GM10266 (cell line): ENCODE measurements around the gene SCCPDH.
A peak's percentile ranks its signal among the peaks of the same experiment; 100 is the strongest.

ENCODE experiments used
- DNase-seq: peaks from one replicate; pipeline ENCODE4 v3.0.0; 2012; ENCODE audit errors: extremely low spot score
- TF ChIP-seq, protein P1 (sequence below): IDR thresholded peaks from 2 replicates; pipeline ENCODE4 v1.5.1; 2012; ENCODE audit warnings: mild to moderate bottlenecking, low read depth; ENCODE audit not compliant: control insufficient read depth, insufficient read depth; ENCODE audit errors: missing control alignments

SCCPDH gene

GRCh38 chr1:246772686-246773085 is 48.5 kb downstream of the SCCPDH start:
- DNase-seq, result no peak
- TF ChIP-seq, protein P1, sequence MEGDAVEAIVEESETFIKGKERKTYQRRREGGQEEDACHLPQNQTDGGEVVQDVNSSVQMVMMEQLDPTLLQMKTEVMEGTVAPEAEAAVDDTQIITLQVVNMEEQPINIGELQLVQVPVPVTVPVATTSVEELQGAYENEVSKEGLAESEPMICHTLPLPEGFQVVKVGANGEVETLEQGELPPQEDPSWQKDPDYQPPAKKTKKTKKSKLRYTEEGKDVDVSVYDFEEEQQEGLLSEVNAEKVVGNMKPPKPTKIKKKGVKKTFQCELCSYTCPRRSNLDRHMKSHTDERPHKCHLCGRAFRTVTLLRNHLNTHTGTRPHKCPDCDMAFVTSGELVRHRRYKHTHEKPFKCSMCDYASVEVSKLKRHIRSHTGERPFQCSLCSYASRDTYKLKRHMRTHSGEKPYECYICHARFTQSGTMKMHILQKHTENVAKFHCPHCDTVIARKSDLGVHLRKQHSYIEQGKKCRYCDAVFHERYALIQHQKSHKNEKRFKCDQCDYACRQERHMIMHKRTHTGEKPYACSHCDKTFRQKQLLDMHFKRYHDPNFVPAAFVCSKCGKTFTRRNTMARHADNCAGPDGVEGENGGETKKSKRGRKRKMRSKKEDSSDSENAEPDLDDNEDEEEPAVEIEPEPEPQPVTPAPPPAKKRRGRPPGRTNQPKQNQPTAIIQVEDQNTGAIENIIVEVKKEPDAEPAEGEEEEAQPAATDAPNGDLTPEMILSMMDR, result no peak

- TF ChIP-seq, protein P1, result no peak
- peak; percentile 59 for DNase-seq
These were observed 49.0 kb downstream of the SCCPDH start for GRCh38 chr1:246773213-246773641.

DNA sequence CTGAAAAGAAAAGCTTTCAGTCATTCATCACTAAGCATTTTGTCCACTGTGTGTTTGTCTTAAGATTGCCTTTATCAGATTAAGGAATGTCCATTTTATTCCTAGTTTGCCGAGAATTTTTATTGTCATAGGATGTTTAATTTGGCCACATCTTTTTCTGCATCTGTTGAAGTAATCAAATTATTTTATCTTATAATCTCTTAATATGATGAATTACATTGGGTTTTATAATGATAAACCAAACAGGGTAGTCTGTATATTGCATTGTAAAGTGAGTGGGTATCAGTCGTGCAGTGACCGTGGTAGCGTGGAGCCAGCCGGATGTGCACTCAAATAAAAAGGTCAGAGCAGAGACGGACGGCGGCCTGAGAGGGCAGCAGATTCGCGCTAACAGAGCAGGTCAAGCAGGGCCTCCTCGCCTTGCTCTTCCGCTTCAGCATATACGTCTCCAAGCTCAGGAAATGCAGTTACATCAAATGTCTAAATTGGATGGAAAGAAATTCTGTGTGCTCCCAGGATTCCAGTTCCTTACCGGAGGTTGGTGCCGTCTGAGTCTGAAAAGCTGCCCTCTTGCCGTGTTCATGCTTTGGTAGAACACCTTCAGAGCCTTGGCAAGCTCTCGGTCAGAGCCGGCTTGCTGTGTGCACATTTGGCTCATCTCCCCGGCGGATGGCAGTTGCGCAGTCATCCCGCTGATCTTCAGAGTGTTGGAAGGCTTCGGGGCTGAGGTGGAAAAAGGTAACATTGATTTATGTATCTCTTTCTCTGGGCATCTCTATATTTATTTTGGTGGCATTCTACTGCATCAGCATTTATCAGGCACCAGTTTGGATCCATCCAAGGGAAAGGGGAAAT is 51.5 kb downstream of the SCCPDH start:
- TF ChIP-seq, protein P1, result no peak

GRCh38 chr1:246776923-246777322 is 52.7 kb downstream of the SCCPDH start:
- TF ChIP-seq, protein P1, result no peak

More for the DNA sequence above, 51.5 kb downstream of the SCCPDH start:
- no peak for DNase-seq

DNA sequence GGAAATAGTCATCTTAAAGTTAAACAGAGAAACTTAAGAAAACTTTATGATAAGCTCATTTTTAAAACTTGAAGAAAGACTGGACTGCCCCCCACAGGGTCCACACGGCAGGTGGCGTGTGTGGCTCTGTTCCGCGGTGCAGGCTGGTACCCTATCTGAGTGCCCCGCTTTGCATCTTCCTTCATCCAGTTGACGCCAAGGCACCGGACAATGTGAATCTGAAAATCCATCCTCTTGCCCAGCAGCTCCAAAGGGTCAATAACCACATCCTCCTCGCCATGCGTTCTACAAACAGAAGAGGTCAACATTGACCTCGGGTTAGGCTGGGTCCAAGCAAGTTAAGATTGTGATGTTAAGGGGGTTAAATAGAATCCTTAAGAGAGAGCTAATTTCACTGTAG is 54.5 kb downstream of the SCCPDH start:
- TF ChIP-seq, protein P1, result no peak

More at GRCh38 chr1:246776923-246777322, 52.7 kb downstream of the SCCPDH start:
- DNase-seq, result no peak

DNA sequence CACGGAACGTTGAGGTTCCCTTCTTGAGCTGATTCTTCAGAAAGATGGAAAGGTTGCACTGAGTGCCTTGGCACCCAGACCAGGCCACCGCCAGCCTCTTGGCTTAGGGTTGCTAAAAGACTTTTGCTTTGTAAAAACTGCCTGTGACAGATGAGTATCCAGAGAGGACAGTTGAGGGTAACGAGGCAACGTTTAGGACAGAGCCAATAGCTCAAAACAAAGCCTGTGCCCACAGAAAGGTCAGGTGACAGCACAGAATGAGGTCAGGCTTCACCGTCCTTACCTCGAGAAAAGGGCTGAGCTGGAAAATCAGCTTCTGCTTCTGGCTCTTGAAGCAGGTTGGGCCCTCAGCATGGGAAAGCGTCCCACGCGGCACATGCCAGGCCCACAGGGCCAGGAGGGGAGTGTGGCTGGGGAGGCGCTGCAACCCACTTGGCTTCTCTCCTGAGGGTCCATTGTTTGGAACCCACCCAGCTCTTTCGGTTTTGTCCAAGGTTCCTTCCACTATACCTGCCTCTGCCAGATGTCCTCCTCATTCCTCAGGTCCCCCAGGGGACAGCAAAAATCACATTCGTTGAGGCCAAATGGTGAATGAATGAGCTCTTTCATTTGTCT is 55.5 kb downstream of the SCCPDH start:
- TF ChIP-seq, protein P1, result no peak
- DNase-seq, result no peak

More for the DNA sequence above, 54.5 kb downstream of the SCCPDH start:
- DNase-seq, result no peak

- TF ChIP-seq, protein P1, result no peak
- no peak for DNase-seq
These were observed 56.1 kb downstream of the SCCPDH start for GRCh38 chr1:246780264-246780663.
